Esophagus muscularis mucosa (tissue), 4 donors: ENCODE measurements around the gene MUS81. TPM values are rescaled to one million over a fixed set of nuclear protein-coding genes. Genes with fewer than 3 reads are reported as not detected.

Experiments used
- DNase-seq: peaks from one replicate; pipeline ENCODE4 v3.0.0-alpha.2; 2017; ENCODE audit errors: extremely low spot score
- H3K27ac ChIP-seq, 4 donors: fragments of 200-600 bp; sonication (generic); replicated peaks in 1 of 4; 1 replicate in 3 of 4; 2 replicates in 1 of 4; pipeline ENCODE4 v1.5.1; 2016 to 2019; ENCODE audit warnings: mild to moderate bottlenecking in 1 of 4
- H3K27me3 ChIP-seq, 4 donors: fragments of 200-600 bp; sonication (generic); one replicate each; pipeline versions ENCODE4 v1.5.1 to v1.6.0; 2016 to 2019
- H3K36me3 ChIP-seq, 4 donors: fragments of 200-600 bp; sonication (generic); one replicate each; pipeline ENCODE4 v1.5.1; 2016 to 2019
- H3K4me1 ChIP-seq, 4 donors: fragments of 200-600 bp; sonication (generic); one replicate each; pipeline ENCODE4 v1.5.1; 2016 to 2019
- H3K4me3 ChIP-seq, 4 donors: fragments of 200-600 bp; sonication (generic); 1 replicate in 2 of 4; 2 replicates in 2 of 4; pipeline ENCODE4 v1.5.1; 2016 to 2019; ENCODE audit warnings: mild to moderate bottlenecking in 4 of 4, moderate library complexity in 1 of 4
- H3K9me3 ChIP-seq, 4 donors: fragments of 200-600 bp; sonication (generic); 1 replicate in 3 of 4; 2 replicates in 1 of 4; pipeline ENCODE4 v1.5.1; 2016 to 2019
- EP300 ChIP-seq: sonication (generic); formaldehyde crosslinking; IDR thresholded peaks from one replicate; pipeline ENCODE4 v1.6.1; 2017; ENCODE audit warnings: antibody characterized with exemption
- POLR2A ChIP-seq: fragments of 450-650 bp; IDR thresholded peaks from one replicate; pipeline ENCODE4 v1.6.1; 2017; ENCODE audit warnings: antibody characterized with exemption, moderate library complexity, mild to moderate bottlenecking, low read depth
- POLR2AphosphoS5 ChIP-seq, 2 donors: sonication (generic); formaldehyde crosslinking; IDR thresholded peaks; one replicate each; pipeline ENCODE4 v1.6.1; 2017; ENCODE audit warnings: antibody characterized with exemption in 2 of 2
- WGBS: methylation state at CpG from one replicate; pipeline ENCODE4 v1.1.5; 2018; 5-methylcytosine and 5-hydroxymethylcytosine counted together
- intact Hi-C: fragments of 100-400 bp; cut with DNase I; formaldehyde crosslinking; loops from one replicate; pipeline ENCODE4 v1.15.1; 2023
- total RNA-seq, 4 donors: library from RNA; depleted of rRNA; stranded (reverse); fragments of >200 nt; gene quantifications; one replicate each; pipeline versions ENCODE4 v1.1.0 to v1.2.1, GENCODE V29; 2016
- TF ChIP-seq, protein P1 (sequence below), 3 experiments: fragments of 200-600 bp in 2 of 3; fragments of 450-650 bp in 1 of 3; sonication (generic) in 2 of 3; IDR thresholded peaks; one replicate each; pipeline ENCODE4 v1.5.1; 2017 to 2019; ENCODE audit warnings: antibody characterized with exemption in 3 of 3, mild to moderate bottlenecking in 2 of 3, moderate library complexity in 1 of 3

The MUS81 gene
- total RNA-seq, 4 donors from 2014 or later: 42.2 to 74.2 (median 58.3) TPM

- peak overlapping the region; percentile 16 to 27 (median 19) for H3K4me3 ChIP-seq
- peaks cover 57 to 76% (median 69%) of the 10 kb centered on the region in 4 donors for H3K4me1 ChIP-seq
- TF ChIP-seq EP300 (no peak), POLR2AphosphoS5 (IDR thresholded peaks at IDR 0.05) (peak; percentile 88 to 91), POLR2A (no peak)
- TF ChIP-seq, protein P1, sequence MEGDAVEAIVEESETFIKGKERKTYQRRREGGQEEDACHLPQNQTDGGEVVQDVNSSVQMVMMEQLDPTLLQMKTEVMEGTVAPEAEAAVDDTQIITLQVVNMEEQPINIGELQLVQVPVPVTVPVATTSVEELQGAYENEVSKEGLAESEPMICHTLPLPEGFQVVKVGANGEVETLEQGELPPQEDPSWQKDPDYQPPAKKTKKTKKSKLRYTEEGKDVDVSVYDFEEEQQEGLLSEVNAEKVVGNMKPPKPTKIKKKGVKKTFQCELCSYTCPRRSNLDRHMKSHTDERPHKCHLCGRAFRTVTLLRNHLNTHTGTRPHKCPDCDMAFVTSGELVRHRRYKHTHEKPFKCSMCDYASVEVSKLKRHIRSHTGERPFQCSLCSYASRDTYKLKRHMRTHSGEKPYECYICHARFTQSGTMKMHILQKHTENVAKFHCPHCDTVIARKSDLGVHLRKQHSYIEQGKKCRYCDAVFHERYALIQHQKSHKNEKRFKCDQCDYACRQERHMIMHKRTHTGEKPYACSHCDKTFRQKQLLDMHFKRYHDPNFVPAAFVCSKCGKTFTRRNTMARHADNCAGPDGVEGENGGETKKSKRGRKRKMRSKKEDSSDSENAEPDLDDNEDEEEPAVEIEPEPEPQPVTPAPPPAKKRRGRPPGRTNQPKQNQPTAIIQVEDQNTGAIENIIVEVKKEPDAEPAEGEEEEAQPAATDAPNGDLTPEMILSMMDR (IDR thresholded peaks at IDR 0.05): no peak
- peaks cover 0 to 10% (median 2%) of the 10 kb centered on the region in 4 donors for H3K36me3 ChIP-seq
- no peaks in the 10 kb centered on the region for H3K9me3 ChIP-seq
- no peaks in the 10 kb centered on the region for H3K27me3 ChIP-seq
- intact Hi-C loops: no loop called here
- 26% methylated on average over 6 of the region's 13 CpGs for WGBS
- H3K27ac ChIP-seq: peak overlapping the region; percentile 91 to 99 (median 94)
- no peak for DNase-seq
These were observed 55.6 kb downstream of the MUS81 start for GRCh38 chr11:65915821-65916251.

Other genes with a start within 250 kb of the MUS81 start
- 10 to 100 TPM; 29.9 to 41.7 (median 37.6) TPM for gene MAP3K11, start 246.2 kb upstream of the MUS81 start, total RNA-seq
- gene PCNX3, start 244.7 kb upstream of the MUS81 start, total RNA-seq: 10 to 100 TPM; 21.4 to 43.1 (median 27.1) TPM
- gene SIPA1, start 222.3 kb upstream of the MUS81 start, total RNA-seq: 10 to 100 TPM; 40.7 to 56.3 (median 45.8) TPM
- gene RELA, start 197.5 kb upstream of the MUS81 start, total RNA-seq: 10 to 100 TPM; 51.5 to 84.6 (median 82.1) TPM
- 10 to 100 TPM; 66.4 to 77.1 (median 68.3) TPM for gene KAT5, start 148.2 kb upstream of the MUS81 start, total RNA-seq
- gene RNASEH2C, start 139.6 kb upstream of the MUS81 start, total RNA-seq: 100 to 1,000 TPM in 1 of 4 donors, 10 to 100 TPM in 3; 72.1 to 137 (median 80.9) TPM
- gene AP5B1, start 79.5 kb upstream of the MUS81 start, total RNA-seq: 10 to 100 TPM; 15.0 to 28.0 (median 24.2) TPM
- gene OVOL1, start 73.4 kb upstream of the MUS81 start, total RNA-seq: not detected
- gene SNX32, start 26.5 kb upstream of the MUS81 start, total RNA-seq: under 1 TPM; 0.33 to 0.78 (median 0.41) TPM
- 100 to 1,000 TPM; 610 to 793 (median 738) TPM for gene CFL1, start 2.3 kb upstream of the MUS81 start, total RNA-seq
- gene EFEMP2, start 12.4 kb downstream of the MUS81 start, total RNA-seq: 100 to 1,000 TPM in 1 of 4 donors, 10 to 100 TPM in 3; 71.8 to 111 (median 82.2) TPM
- 1 to 10 TPM in 3 of 4 donors, under 1 TPM in 1; 0.83 to 2.7 (median 1.5) TPM for gene CTSW, start 19.4 kb downstream of the MUS81 start, total RNA-seq
- 10 to 100 TPM; 33.2 to 74.3 (median 48.6) TPM for gene FIBP, start 28.0 kb downstream of the MUS81 start, total RNA-seq
- 10 to 100 TPM; 63.5 to 99.5 (median 84.6) TPM for gene CCDC85B, start 30.2 kb downstream of the MUS81 start, total RNA-seq
- 10 to 100 TPM in 1 of 4 donors, 1 to 10 TPM in 2, not detected in 1; 3.2 to 47.2 (median 8.7) TPM for gene FOSL1, start 40.0 kb downstream of the MUS81 start, total RNA-seq
- gene C11orf68, start 58.6 kb downstream of the MUS81 start, total RNA-seq: 10 to 100 TPM; 18.2 to 56.0 (median 28.0) TPM
- gene DRAP1, start 59.0 kb downstream of the MUS81 start, total RNA-seq: 100 to 1,000 TPM in 2 of 4 donors, 10 to 100 TPM in 2; 78.4 to 122 (median 101) TPM
- not detected for gene TSGA10IP, start 85.0 kb downstream of the MUS81 start, total RNA-seq
- gene SART1, start 101.3 kb downstream of the MUS81 start, total RNA-seq: 10 to 100 TPM; 47.8 to 65.0 (median 58.7) TPM
- 10 to 100 TPM; 25.3 to 34.9 (median 28.2) TPM for gene EIF1AD, start 141.7 kb downstream of the MUS81 start, total RNA-seq
- gene BANF1, start 142.1 kb downstream of the MUS81 start, total RNA-seq: 10 to 100 TPM; 46.9 to 72.5 (median 57.9) TPM
- not detected for gene CST6, start 151.6 kb downstream of the MUS81 start, total RNA-seq
- gene CATSPER1, start 166.0 kb downstream of the MUS81 start, total RNA-seq: under 1 TPM in 1 of 4 donors, not detected in 3; 0.52 TPM
- 1 to 10 TPM in 3 of 4 donors, under 1 TPM in 1; 0.83 to 7.4 (median 3.3) TPM for gene GAL3ST3, start 188.7 kb downstream of the MUS81 start, total RNA-seq
- 100 to 1,000 TPM; 117 to 160 (median 137) TPM for gene SF3B2, start 191.9 kb downstream of the MUS81 start, total RNA-seq
- gene PACS1, start 209.8 kb downstream of the MUS81 start, total RNA-seq: 10 to 100 TPM; 37.1 to 97.8 (median 54.3) TPM